Esophagus squamous epithelium (tissue), 4 donors: ENCODE data around the gene PALM3.
"Not testable (repeated sequence)": the region's sequence is repeated elsewhere in the genome, so short reads cannot be mapped to it uniquely, and the experiment has no call there.

Experiments
- POLR2A ChIP-seq, 4 donors: fragments of 450-650 bp; IDR thresholded peaks; one replicate each; pipeline ENCODE4 v1.6.1; 2017; ENCODE audit warnings: antibody characterized with exemption in 4 of 4, mild to moderate bottlenecking in 4 of 4, moderate library complexity in 3 of 4
- TF ChIP-seq, protein P1 (sequence below), 6 experiments: fragments of 450-650 bp in 4 of 6; fragments of 200-600 bp in 2 of 6; sonication (generic) in 2 of 6; IDR thresholded peaks; one replicate each; pipeline ENCODE4 v1.5.1; 2016 to 2019; ENCODE audit warnings: antibody characterized with exemption in 6 of 6, mild to moderate bottlenecking in 4 of 6, moderate library complexity in 4 of 6

GRCh38 chr19:14050961-14051360, 10.9 kb downstream of the PALM3 start:
- TF ChIP-seq, protein P1, sequence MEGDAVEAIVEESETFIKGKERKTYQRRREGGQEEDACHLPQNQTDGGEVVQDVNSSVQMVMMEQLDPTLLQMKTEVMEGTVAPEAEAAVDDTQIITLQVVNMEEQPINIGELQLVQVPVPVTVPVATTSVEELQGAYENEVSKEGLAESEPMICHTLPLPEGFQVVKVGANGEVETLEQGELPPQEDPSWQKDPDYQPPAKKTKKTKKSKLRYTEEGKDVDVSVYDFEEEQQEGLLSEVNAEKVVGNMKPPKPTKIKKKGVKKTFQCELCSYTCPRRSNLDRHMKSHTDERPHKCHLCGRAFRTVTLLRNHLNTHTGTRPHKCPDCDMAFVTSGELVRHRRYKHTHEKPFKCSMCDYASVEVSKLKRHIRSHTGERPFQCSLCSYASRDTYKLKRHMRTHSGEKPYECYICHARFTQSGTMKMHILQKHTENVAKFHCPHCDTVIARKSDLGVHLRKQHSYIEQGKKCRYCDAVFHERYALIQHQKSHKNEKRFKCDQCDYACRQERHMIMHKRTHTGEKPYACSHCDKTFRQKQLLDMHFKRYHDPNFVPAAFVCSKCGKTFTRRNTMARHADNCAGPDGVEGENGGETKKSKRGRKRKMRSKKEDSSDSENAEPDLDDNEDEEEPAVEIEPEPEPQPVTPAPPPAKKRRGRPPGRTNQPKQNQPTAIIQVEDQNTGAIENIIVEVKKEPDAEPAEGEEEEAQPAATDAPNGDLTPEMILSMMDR (IDR thresholded peaks at IDR 0.05) = not testable (repeated sequence)
- TF ChIP-seq POLR2A (IDR thresholded peaks at IDR 0.05) = not testable (repeated sequence)
